Measurements from ENCODE around the gene AP2S1.
"Not testable (repeated sequence)": the region's sequence is repeated elsewhere in the genome, so short reads cannot be mapped to it uniquely, and the experiment has no call there.

AP2S1 gene

GRCh38 chr19:46804432-46804831 lies 46.2 kb downstream of the AP2S1 start:
- not testable (repeated sequence) for DNase-seq (ENCODE audit: low spot score)

- DNase-seq (ENCODE audit: low spot score), result no peak
Observed at GRCh38 chr19:46803555-46803954, 47.1 kb downstream of the AP2S1 start.

GRCh38 chr19:46802152-46802551 lies 48.5 kb downstream of the AP2S1 start:
- DNase-seq (ENCODE audit: low spot score), result no peak

- no peak for DNase-seq (ENCODE audit: low spot score)
Observed at GRCh38 chr19:46798713-46799112, 51.9 kb downstream of the AP2S1 start.

GRCh38 chr19:46797881-46798280 lies 52.8 kb downstream of the AP2S1 start:
- DNase-seq (ENCODE audit: low spot score), result no peak

- no peak for DNase-seq (ENCODE audit: low spot score)
Observed at GRCh38 chr19:46791944-46792343, 58.7 kb downstream of the AP2S1 start.

GRCh38 chr19:46789371-46789770 lies 61.3 kb downstream of the AP2S1 start:
- no peak for DNase-seq (ENCODE audit: low spot score)

GRCh38 chr19:46788968-46789338 lies 61.7 kb downstream of the AP2S1 start:
- no peak for DNase-seq (ENCODE audit: low spot score)

GRCh38 chr19:46788262-46788967 lies 62.2 kb downstream of the AP2S1 start, which contains the start of gene SLC1A5:
Gene SLC1A5 (minus strand): TSS chr19:46788594. CDS start chr19:46787965, 629 bp downstream.
- DNase-seq (ENCODE audit: low spot score), result peak; percentile 98
